ENCODE data around the gene KIAA2012.

Gene KIAA2012

GRCh38 chr2:202165945-202166344, 92.9 kb downstream of the KIAA2012 start:
- DNase-seq (ENCODE audit: insufficient read length, low spot score): no peak
- FAIRE-seq: no peak
- TF ChIP-seq PAX5 (IDR thresholded peaks at IDR 0.05; ENCODE audit: insufficient read depth, low read length, severe bottlenecking) (no peak), POLR2AphosphoS5 (IDR thresholded peaks at IDR 0.05; ENCODE audit: low read depth, low read length) (no peak), POLR2A (IDR thresholded peaks at IDR 0.05; ENCODE audit: low read depth, low read length) (no peak), SPI1 (IDR thresholded peaks at IDR 0.05; ENCODE audit: low read depth, low read length) (no peak)

GRCh38 chr2:202169131-202169530, 96.1 kb downstream of the KIAA2012 start:
- TF ChIP-seq POLR2A (IDR thresholded peaks at IDR 0.05; ENCODE audit: low read depth, low read length): no peak
- no peak for TF ChIP-seq POLR2AphosphoS5 (IDR thresholded peaks at IDR 0.05; ENCODE audit: low read depth, low read length)
- no peak for TF ChIP-seq POU2F2 (IDR thresholded peaks at IDR 0.05; ENCODE audit: low read depth, low read length)
- TF ChIP-seq TAF1 (IDR thresholded peaks at IDR 0.05; ENCODE audit: low read depth, low read length): no peak
- TF ChIP-seq PAX5 (IDR thresholded peaks at IDR 0.05; ENCODE audit: insufficient read depth, low read length, severe bottlenecking): no peak
- no peak for TF ChIP-seq SPI1 (IDR thresholded peaks at IDR 0.05; ENCODE audit: low read depth, low read length)
- DNase-seq (ENCODE audit: insufficient read length, low spot score) (no peak), FAIRE-seq (no peak)

- FAIRE-seq: no peak
- no peak for TF ChIP-seq PAX5 (IDR thresholded peaks at IDR 0.05; ENCODE audit: insufficient read depth, low read length, severe bottlenecking)
- no peak for TF ChIP-seq SPI1 (IDR thresholded peaks at IDR 0.05; ENCODE audit: low read depth, low read length)
- TF ChIP-seq POU2F2 (IDR thresholded peaks at IDR 0.05; ENCODE audit: low read depth, low read length): no peak
- TF ChIP-seq POLR2A (IDR thresholded peaks at IDR 0.05; ENCODE audit: low read depth, low read length): no peak
- no peak for DNase-seq (ENCODE audit: insufficient read length, low spot score)
These were observed 96.9 kb downstream of the KIAA2012 start for GRCh38 chr2:202169832-202170424.

- FAIRE-seq (no peak), DNase-seq (ENCODE audit: insufficient read length, low spot score) (peak; percentile 14)
- TF ChIP-seq POU2F2 (IDR thresholded peaks at IDR 0.05; ENCODE audit: low read depth, low read length) (no peak), POLR2AphosphoS5 (IDR thresholded peaks at IDR 0.05; ENCODE audit: low read depth, low read length) (no peak), TAF1 (IDR thresholded peaks at IDR 0.05; ENCODE audit: low read depth, low read length) (no peak), PAX5 (IDR thresholded peaks at IDR 0.05; ENCODE audit: insufficient read depth, low read length, severe bottlenecking) (no peak), SPI1 (IDR thresholded peaks at IDR 0.05; ENCODE audit: low read depth, low read length) (no peak)
These were observed 98.3 kb downstream of the KIAA2012 start for GRCh38 chr2:202171241-202171825.

GRCh38 chr2:202172439-202173211, 99.6 kb downstream of the KIAA2012 start:
- TF ChIP-seq POLR2AphosphoS5 (IDR thresholded peaks at IDR 0.05; ENCODE audit: low read depth, low read length) (no peak), PAX5 (IDR thresholded peaks at IDR 0.05; ENCODE audit: insufficient read depth, low read length, severe bottlenecking) (no peak), POU2F2 (IDR thresholded peaks at IDR 0.05; ENCODE audit: low read depth, low read length) (no peak), POLR2A (IDR thresholded peaks at IDR 0.05; ENCODE audit: low read depth, low read length) (no peak), SPI1 (IDR thresholded peaks at IDR 0.05; ENCODE audit: low read depth, low read length) (peak; percentile 75), TAF1 (IDR thresholded peaks at IDR 0.05; ENCODE audit: low read depth, low read length) (no peak)
- DNase-seq (ENCODE audit: insufficient read length, low spot score): no peak
- peak; percentile 48 for FAIRE-seq

GRCh38 chr2:202178346-202178958, 105.4 kb downstream of the KIAA2012 start:
- DNase-seq (ENCODE audit: insufficient read length, low spot score) (no peak), FAIRE-seq (peak; percentile 80)
- TF ChIP-seq POLR2A (IDR thresholded peaks at IDR 0.05; ENCODE audit: low read depth, low read length) (no peak), POLR2AphosphoS5 (IDR thresholded peaks at IDR 0.05; ENCODE audit: low read depth, low read length) (no peak), POU2F2 (IDR thresholded peaks at IDR 0.05; ENCODE audit: low read depth, low read length) (no peak), PAX5 (IDR thresholded peaks at IDR 0.05; ENCODE audit: insufficient read depth, low read length, severe bottlenecking) (no peak), SPI1 (IDR thresholded peaks at IDR 0.05; ENCODE audit: low read depth, low read length) (no peak)

GRCh38 chr2:202184557-202184956, 111.5 kb downstream of the KIAA2012 start:
- FAIRE-seq (no peak), DNase-seq (ENCODE audit: insufficient read length, low spot score) (no peak)
- TF ChIP-seq SPI1 (IDR thresholded peaks at IDR 0.05; ENCODE audit: low read depth, low read length): no peak
- no peak for TF ChIP-seq POLR2A (IDR thresholded peaks at IDR 0.05; ENCODE audit: low read depth, low read length)
- TF ChIP-seq TAF1 (IDR thresholded peaks at IDR 0.05; ENCODE audit: low read depth, low read length): no peak
- no peak for TF ChIP-seq PAX5 (IDR thresholded peaks at IDR 0.05; ENCODE audit: insufficient read depth, low read length, severe bottlenecking)
- no peak for TF ChIP-seq POLR2AphosphoS5 (IDR thresholded peaks at IDR 0.05; ENCODE audit: low read depth, low read length)
- no peak for TF ChIP-seq POU2F2 (IDR thresholded peaks at IDR 0.05; ENCODE audit: low read depth, low read length)

- TF ChIP-seq PAX5 (IDR thresholded peaks at IDR 0.05; ENCODE audit: insufficient read depth, low read length, severe bottlenecking): no peak
- no peak for TF ChIP-seq POLR2A (IDR thresholded peaks at IDR 0.05; ENCODE audit: low read depth, low read length)
- no peak for TF ChIP-seq POLR2AphosphoS5 (IDR thresholded peaks at IDR 0.05; ENCODE audit: low read depth, low read length)
- TF ChIP-seq SPI1 (IDR thresholded peaks at IDR 0.05; ENCODE audit: low read depth, low read length): no peak
- TF ChIP-seq TAF1 (IDR thresholded peaks at IDR 0.05; ENCODE audit: low read depth, low read length): no peak
- no peak for TF ChIP-seq POU2F2 (IDR thresholded peaks at IDR 0.05; ENCODE audit: low read depth, low read length)
- no peak for DNase-seq (ENCODE audit: insufficient read length, low spot score)
- no peak for FAIRE-seq
These were observed 112.1 kb downstream of the KIAA2012 start for GRCh38 chr2:202185156-202185555.

- TF ChIP-seq POLR2AphosphoS5 (IDR thresholded peaks at IDR 0.05; ENCODE audit: low read depth, low read length) (no peak), SPI1 (IDR thresholded peaks at IDR 0.05; ENCODE audit: low read depth, low read length) (no peak), POU2F2 (IDR thresholded peaks at IDR 0.05; ENCODE audit: low read depth, low read length) (no peak), PAX5 (IDR thresholded peaks at IDR 0.05; ENCODE audit: insufficient read depth, low read length, severe bottlenecking) (no peak), TAF1 (IDR thresholded peaks at IDR 0.05; ENCODE audit: low read depth, low read length) (no peak), POLR2A (IDR thresholded peaks at IDR 0.05; ENCODE audit: low read depth, low read length) (no peak)
- FAIRE-seq: no peak
- no peak for DNase-seq (ENCODE audit: insufficient read length, low spot score)
These were observed 113.7 kb downstream of the KIAA2012 start for GRCh38 chr2:202186641-202187202.

Data from GM12891 (cell line).